Measurements from ENCODE around the gene MRPL3.

GRCh38 chr3:131444180-131444579 is 58.6 kb downstream of the MRPL3 start:
- TF ChIP-seq CTCF (IDR thresholded peaks at IDR 0.05; ENCODE audit: extremely low read depth in 1 of 2, insufficient read depth in 1 of 2, low read depth in 1 of 2, low read length in 2 of 2) (no peak), POLR2AphosphoS5 (IDR thresholded peaks at IDR 0.05; ENCODE audit: insufficient read depth, low read depth, low read length) (no peak), POLR2A (IDR thresholded peaks at IDR 0.05; ENCODE audit: low read depth, low read length) (no peak), EZH2 (IDR thresholded peaks at IDR 0.05; ENCODE audit: borderline replicate concordance, low read depth, low read length, severe bottlenecking) (no peak), JUN (IDR thresholded peaks at IDR 0.05; ENCODE audit: borderline replicate concordance, insufficient read depth, insufficient read length, low read depth) (no peak), MAX (IDR thresholded peaks at IDR 0.05; ENCODE audit: insufficient read depth, insufficient read length) (no peak), MYC (IDR thresholded peaks at IDR 0.05; ENCODE audit: low read depth, low read length) (no peak), FOS (IDR thresholded peaks at IDR 0.05; ENCODE audit: borderline replicate concordance, insufficient read depth, low read length) (no peak)
